K562 (cell line): ENCODE results near the gene CASP2. TPM values are rescaled to one million over a fixed set of nuclear protein-coding genes. Genes with fewer than 3 reads are reported as not detected.
A peak's percentile ranks its signal among the peaks of the same experiment; 100 is the strongest.

Source experiments
- CHD2 ChIP-seq: IDR thresholded peaks from 2 replicates; pipeline ENCODE4 v1.6.1; 2011; ENCODE audit warnings: low read depth, low read length
- ETS2 ChIP-seq: IDR thresholded peaks from 2 replicates; pipeline ENCODE4 v1.6.1; 2016; ENCODE audit warnings: borderline replicate concordance, missing genetic modification characterization, mild to moderate bottlenecking, moderate library complexity, missing compliant biosample characterization; ENCODE audit not compliant: poor library complexity, severe bottlenecking
- MAFF ChIP-seq: IDR thresholded peaks from 2 replicates; pipeline ENCODE4 v1.6.1; 2012; ENCODE audit warnings: low read length, improper control_type of control experiment
- MNT ChIP-seq, 2 experiments: fragments of 450-650 bp; conservative IDR thresholded peaks; 2 replicates each; pipeline ENCODE4 v1.6.1; 2017; ENCODE audit warnings: mild to moderate bottlenecking in 2 of 2, moderate library complexity in 2 of 2
- MYC ChIP-seq, 2 experiments: fragments of 250-450 bp in 1 of 2; sonication (Bioruptor Pico) in 1 of 2; IDR thresholded peaks; 2 replicates each; pipeline versions ENCODE4 v1.5.1 to v1.6.1; 2012 to 2021; ENCODE audit warnings: low read depth in 2 of 2, borderline replicate concordance in 1 of 2, improper control_type of control experiment in 1 of 2, low read length in 1 of 2, mild to moderate bottlenecking in 1 of 2, moderate library complexity in 1 of 2
- NEUROD1 ChIP-seq: fragments of 150-350 bp; IDR thresholded peaks from 2 replicates; pipeline ENCODE4 v1.6.1; 2014; ENCODE audit warnings: borderline replicate concordance, low read length, low read depth; ENCODE audit not compliant: partially characterized antibody
- NR4A1 ChIP-seq, 2 experiments: fragments of 250-450 bp in 1 of 2; fragments of 450-650 bp in 1 of 2; sonication (Bioruptor Pico) in 1 of 2; IDR thresholded peaks; 2 replicates each; pipeline versions ENCODE4 v1.4.0 to v1.6.1; 2016 to 2020; ENCODE audit warnings: mild to moderate bottlenecking in 2 of 2, missing compliant biosample characterization in 1 of 2, missing genetic modification characterization in 1 of 2, moderate library complexity in 1 of 2
- RBBP5 ChIP-seq: fragments of 200-600 bp; sonication (generic); IDR thresholded peaks from 2 replicates; pipeline ENCODE4 v1.6.1; 2012; ENCODE audit warnings: borderline replicate concordance, mild to moderate bottlenecking, low read length, control low read depth, inconsistent platforms; ENCODE audit not compliant: insufficient read depth, poor library complexity, severe bottlenecking
- SIRT6 ChIP-seq: IDR thresholded peaks from one replicate; pipeline ENCODE4 v1.6.1; 2012; ENCODE audit warnings: low read depth, mild to moderate bottlenecking, control low read depth, inconsistent platforms, low read length, moderate library complexity
- SMARCA4 ChIP-seq: fragments of 450-650 bp; IDR thresholded peaks from 2 replicates; pipeline ENCODE4 v1.6.1; 2016
- SMC3 ChIP-seq: conservative IDR thresholded peaks from 2 replicates; pipeline ENCODE4 v1.6.1; 2011; ENCODE audit warnings: low read depth, low read length, improper control_type of control experiment; ENCODE audit not compliant: insufficient read depth
- TCF15 ChIP-seq: fragments of 250-450 bp; sonication (Bioruptor Pico); IDR thresholded peaks from 2 replicates; pipeline ENCODE4 v1.8.0; 2022; ENCODE audit warnings: moderate library complexity, mild to moderate bottlenecking, inconsistent platforms
- XRCC4 ChIP-seq: IDR thresholded peaks from one replicate; pipeline ENCODE4 v1.6.1; 2011; ENCODE audit not compliant: insufficient read depth, insufficient read length; ENCODE audit errors: extremely low read depth
- ZBTB33 ChIP-seq: sonication (generic); formaldehyde crosslinking; IDR thresholded peaks from 2 replicates; pipeline ENCODE4 v1.8.1; 2023; ENCODE audit warnings: mild to moderate bottlenecking, missing genetic modification reagents
- ZBTB8A ChIP-seq: fragments of 450-650 bp; IDR thresholded peaks from 2 replicates; pipeline ENCODE4 v1.6.1; 2018; ENCODE audit warnings: mild to moderate bottlenecking, moderate library complexity; ENCODE audit not compliant: partially characterized antibody
- ZFPM2 ChIP-seq: fragments of 250-450 bp; sonication (Bioruptor Pico); IDR thresholded peaks from 2 replicates; pipeline ENCODE4 v1.5.1; 2022; ENCODE audit warnings: mild to moderate bottlenecking
- ZZZ3 ChIP-seq: fragments of 450-650 bp; IDR thresholded peaks from 2 replicates; pipeline ENCODE4 v1.6.1; 2016; ENCODE audit warnings: antibody characterized with exemption, mild to moderate bottlenecking, moderate library complexity
- polyA plus RNA-seq, 8 experiments: library from polyadenylated mRNA; depleted of rRNA in 4 of 8; stranded (reverse) in 5 of 8; unstranded in 3 of 8; fragments of >200 nt; fragmentation: Nextera tagmentation in 2 of 8; fragmentation: Illumina TruSeq in 1 of 8; extraction: Ambion mirVana in 2 of 8; extraction: Trizol in 1 of 8; gene quantifications; 2 replicates each; pipeline versions ENCODE4 v1.2.1 to v1.2.3, GENCODE V29; 2011 to 2014; ENCODE audit warnings: inconsistent platforms in 1 of 8, missing spikeins in 1 of 8
- total RNA-seq, 7 experiments: library from RNA; depleted of rRNA in 6 of 7; stranded (reverse); fragments of >200 nt in 6 of 7; fragmentation: Illumina TruSeq in 2 of 7; extraction: Trizol in 2 of 7; gene quantifications; 2 replicates each; pipeline versions ENCODE4 v1.2.1 to v1.2.3, GENCODE V29; 2011 to 2021; ENCODE audit warnings: low replicate concordance in 1 of 7
- TF ChIP-seq, protein P1 (sequence below): fragments of 250-450 bp; sonication (Bioruptor Pico); IDR thresholded peaks from 2 replicates; pipeline ENCODE4 v1.5.0; 2021
- TF ChIP-seq, protein P2 (sequence below): IDR thresholded peaks from 2 replicates; pipeline ENCODE4 v1.6.1; 2012; ENCODE audit warnings: low read depth, low read length, improper control_type of control experiment, borderline replicate concordance

The CASP2 gene
- total and polyA plus RNA-seq, 9 of the 15 experiments (the other 6 are each of a cell fraction or from before 2014, with no cell fraction given), result 18.8 to 64.9 (median 24.1) TPM

DNA sequence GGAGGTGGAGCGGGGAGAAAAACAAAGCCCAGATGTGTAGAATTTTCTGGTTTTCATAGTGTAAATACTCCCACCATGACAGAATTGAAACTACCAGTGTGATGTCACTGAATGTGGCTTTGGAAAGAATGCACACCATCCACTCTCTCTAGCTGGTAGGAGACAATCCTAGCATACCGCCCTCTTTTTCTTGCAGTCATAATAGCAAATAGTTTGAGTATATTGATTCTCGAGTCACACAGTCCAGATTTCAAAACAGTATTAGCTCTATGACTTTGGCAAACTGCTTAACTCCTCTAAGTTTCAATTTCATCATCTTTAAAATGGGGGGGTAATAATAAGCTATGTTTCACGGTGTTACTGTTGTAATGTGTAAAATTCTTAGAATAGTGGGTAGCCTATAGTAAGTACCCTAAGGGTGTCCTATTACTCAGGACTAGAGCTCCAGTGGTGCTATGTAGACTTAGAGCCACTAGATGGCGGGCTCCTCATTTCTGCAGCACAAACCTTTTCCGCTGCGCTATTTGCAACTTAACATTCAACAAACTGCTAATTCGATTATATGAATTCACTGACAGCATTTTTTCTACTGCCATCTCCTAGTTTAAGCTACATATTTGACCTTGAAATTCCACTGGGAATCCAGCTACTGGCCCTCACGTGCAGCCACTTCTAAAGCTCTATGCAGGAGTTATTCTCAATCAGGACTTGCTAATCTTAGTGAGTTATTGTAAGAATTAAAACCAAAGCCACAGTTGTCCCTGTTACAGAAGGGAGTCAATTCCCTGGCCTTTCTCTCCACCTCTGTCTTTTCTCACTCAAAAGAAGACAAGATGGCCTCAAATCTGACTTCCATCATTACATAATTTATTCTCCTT lies 47.6 kb upstream of the CASP2 start (continued):
- TF ChIP-seq ETS2 (tag) (no peak), ZBTB8A (no peak), CHD2 (no peak), ZBTB33 (no peak), TCF15 (CRISPR knock-in tag) (no peak), SMC3 (peak; percentile 93), RBBP5 (no peak), NR4A1 (CRISPR knock-in tag; IDR thresholded peaks at IDR 0.05) (no peak), NR4A1 (tag; IDR thresholded peaks at IDR 0.05) (no peak), NEUROD1 (no peak), MNT (conservative IDR thresholded peaks at IDR 0.05) (no peak), MYC (IDR thresholded peaks at IDR 0.05; ENCODE audit: low read depth, low read length) (no peak), MYC (CRISPR knock-in tag; IDR thresholded peaks at IDR 0.05; ENCODE audit: borderline replicate concordance, low read depth) (no peak), ZFPM2 (no peak), SMARCA4 (no peak), XRCC4 (no peak), MAFF (no peak), ZZZ3 (no peak), SIRT6 (no peak)
- TF ChIP-seq, protein P1, sequence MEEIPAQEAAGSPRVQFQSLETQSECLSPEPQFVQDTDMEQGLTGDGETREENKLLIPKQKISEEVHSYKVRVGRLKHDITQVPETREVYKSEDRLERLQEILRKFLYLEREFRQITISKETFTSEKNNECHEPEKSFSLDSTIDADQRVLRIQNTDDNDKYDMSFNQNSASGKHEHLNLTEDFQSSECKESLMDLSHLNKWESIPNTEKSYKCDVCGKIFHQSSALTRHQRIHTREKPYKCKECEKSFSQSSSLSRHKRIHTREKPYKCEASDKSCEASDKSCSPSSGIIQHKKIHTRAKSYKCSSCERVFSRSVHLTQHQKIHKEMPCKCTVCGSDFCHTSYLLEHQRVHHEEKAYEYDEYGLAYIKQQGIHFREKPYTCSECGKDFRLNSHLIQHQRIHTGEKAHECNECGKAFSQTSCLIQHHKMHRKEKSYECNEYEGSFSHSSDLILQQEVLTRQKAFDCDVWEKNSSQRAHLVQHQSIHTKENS (CRISPR knock-in tag), result no peak
- TF ChIP-seq, protein P2, sequence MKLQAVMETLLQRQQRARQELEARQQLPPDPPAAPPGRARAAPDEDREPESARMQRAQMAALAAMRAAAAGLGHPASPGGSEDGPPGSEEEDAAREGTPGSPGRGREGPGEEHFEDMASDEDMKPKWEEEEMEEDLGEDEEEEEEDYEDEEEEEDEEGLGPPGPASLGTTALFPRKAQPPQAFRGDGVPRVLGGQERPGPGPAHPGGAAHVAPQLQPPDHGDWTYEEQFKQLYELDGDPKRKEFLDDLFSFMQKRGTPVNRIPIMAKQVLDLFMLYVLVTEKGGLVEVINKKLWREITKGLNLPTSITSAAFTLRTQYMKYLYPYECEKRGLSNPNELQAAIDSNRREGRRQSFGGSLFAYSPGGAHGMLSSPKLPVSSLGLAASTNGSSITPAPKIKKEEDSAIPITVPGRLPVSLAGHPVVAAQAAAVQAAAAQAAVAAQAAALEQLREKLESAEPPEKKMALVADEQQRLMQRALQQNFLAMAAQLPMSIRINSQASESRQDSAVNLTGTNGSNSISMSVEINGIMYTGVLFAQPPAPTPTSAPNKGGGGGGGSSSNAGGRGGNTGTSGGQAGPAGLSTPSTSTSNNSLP, result no peak
